GM23248 (cell line): ENCODE data around the gene CNOT3. TPM values are rescaled to one million over a fixed set of nuclear protein-coding genes. Genes with fewer than 3 reads are reported as not detected.

ENCODE experiments used
- DNase-seq: peaks from one replicate; pipeline ENCODE4 v3.0.0-alpha.2; 2015
- H2AFZ ChIP-seq: fragments of 200-600 bp; sonication (generic); 2 replicates; pipeline ENCODE4 v1.6.1; 2016; ENCODE audit warnings: antibody characterized with exemption
- H3F3A ChIP-seq: fragments of 200-600 bp; sonication (generic); 2 replicates; pipeline ENCODE4 v1.6.1; 2016; ENCODE audit warnings: mild to moderate bottlenecking, antibody characterized with exemption, mixed run types; ENCODE audit not compliant: insufficient read depth
- H3K27ac ChIP-seq: fragments of 200-600 bp; sonication (generic); 2 replicates; pipeline ENCODE4 v1.5.1; 2016; ENCODE audit warnings: mild to moderate bottlenecking
- H3K27me3 ChIP-seq: fragments of 200-600 bp; sonication (generic); replicated peaks from 2 replicates; pipeline ENCODE4 v1.6.1; 2016; ENCODE audit warnings: mild to moderate bottlenecking; ENCODE audit not compliant: insufficient read depth
- H3K36me3 ChIP-seq: fragments of 200-600 bp; sonication (generic); 2 replicates; pipeline ENCODE4 v1.6.1; 2016; ENCODE audit warnings: low read depth, mild to moderate bottlenecking
- H3K4me1 ChIP-seq: fragments of 200-600 bp; sonication (generic); 2 replicates; pipeline ENCODE4 v1.6.1; 2016; ENCODE audit warnings: mild to moderate bottlenecking; ENCODE audit not compliant: insufficient read depth
- H3K4me2 ChIP-seq: fragments of 200-600 bp; sonication (generic); one replicate; pipeline ENCODE4 v1.6.1; 2016; ENCODE audit warnings: mild to moderate bottlenecking; ENCODE audit not compliant: unreplicated experiment
- H3K4me3 ChIP-seq: fragments of 200-600 bp; sonication (generic); 2 replicates; pipeline ENCODE4 v1.5.1; 2016; ENCODE audit warnings: mild to moderate bottlenecking
- H3K79me2 ChIP-seq: fragments of 200-600 bp; sonication (generic); 2 replicates; pipeline ENCODE4 v1.6.1; 2016; ENCODE audit warnings: mild to moderate bottlenecking; ENCODE audit not compliant: insufficient read depth
- H3K9ac ChIP-seq: fragments of 200-600 bp; sonication (generic); 2 replicates; pipeline ENCODE4 v1.6.1; 2016; ENCODE audit warnings: mild to moderate bottlenecking
- H3K9me2 ChIP-seq: fragments of 200-600 bp; sonication (generic); 2 replicates; pipeline ENCODE4 v1.6.1; 2016; ENCODE audit warnings: mixed run types, mild to moderate bottlenecking, moderate library complexity; ENCODE audit not compliant: insufficient read depth
- H3K9me3 ChIP-seq: fragments of 200-600 bp; sonication (generic); one replicate; pipeline ENCODE4 v1.6.1; 2017; ENCODE audit warnings: low read depth
- H4K20me1 ChIP-seq: fragments of 200-600 bp; sonication (generic); 2 replicates; pipeline ENCODE4 v1.6.0; 2016; ENCODE audit not compliant: insufficient read depth
- EZH2 ChIP-seq: fragments of 200-600 bp; sonication (generic); IDR thresholded peaks from 2 replicates; pipeline ENCODE4 v1.6.1; 2018; ENCODE audit warnings: antibody characterized with exemption, mild to moderate bottlenecking; ENCODE audit not compliant: insufficient read depth, poor library complexity, severe bottlenecking
- EZH2phosphoT487 ChIP-seq: fragments of 200-600 bp; sonication (generic); IDR thresholded peaks from 2 replicates; pipeline ENCODE4 v1.6.1; 2018; ENCODE audit warnings: antibody characterized with exemption, moderate library complexity, mild to moderate bottlenecking, low read depth; ENCODE audit not compliant: insufficient read depth
- WGBS, 2 experiments: methylation state at CpG; one replicate each; pipeline ENCODE4 v1.1.6; 2015 to 2017; ENCODE audit warnings: low lambda C conversion rate in 2 of 2, low coverage in 1 of 2; ENCODE audit errors: missing lambda C conversion rate in 2 of 2; 5-methylcytosine and 5-hydroxymethylcytosine counted together
- in situ Hi-C: fragments of 300-500 bp; cut with MboI; formaldehyde crosslinking; loops from 2 replicates; pipeline ENCODE4 v1.15.0; 2020
- polyA plus RNA-seq: library from polyadenylated mRNA; unstranded; fragments of >200 nt; fragmentation: Nextera tagmentation; extraction: Ambion mirVana; gene quantifications from 2 replicates; pipeline ENCODE4 v1.2.1, GENCODE V29; 2016
- total RNA-seq: library from RNA; depleted of rRNA; stranded (reverse); fragments of >200 nt; shearing (Covaris generic); gene quantifications from 2 replicates; pipeline ENCODE4 v1.2.3, GENCODE V29; 2014

Gene CNOT3
- total and polyA plus RNA-seq, 2 experiments from 2014 or later, result 8.9 to 19.4 TPM

GRCh38 chr19:54125713-54126112 is 11.8 kb upstream of the CNOT3 start:
- no peak overlapping the region for H2AFZ ChIP-seq
- no peaks in the 10 kb centered on the region for H3K9me2 ChIP-seq
- no peak overlapping the region for H3K4me2 ChIP-seq
- no peak overlapping the region for H3K27ac ChIP-seq
- no peaks in the 10 kb centered on the region for H3K36me3 ChIP-seq
- in situ Hi-C loops, result no loop called here
- no peak overlapping the region for H3K4me3 ChIP-seq
- no peaks in the 10 kb centered on the region for H3K9me3 ChIP-seq
- no peaks in the 10 kb centered on the region for H3K27me3 ChIP-seq
- TF ChIP-seq EZH2 (no peak), EZH2phosphoT487 (no peak)
- DNase-seq, result no peak
- no peaks in the 10 kb centered on the region for H3K4me1 ChIP-seq
- H3K79me2 ChIP-seq, result no peaks in the 10 kb centered on the region
- no peaks in the 10 kb centered on the region for H4K20me1 ChIP-seq
- 87 to 88% methylated on average over 9 of the region's 9 CpGs for WGBS, 2 experiments
- H3F3A ChIP-seq, result no peaks in the 10 kb centered on the region
- no peak overlapping the region for H3K9ac ChIP-seq

GRCh38 chr19:54127688-54128440 is 9.7 kb upstream of the CNOT3 start:
- H3K9me3 ChIP-seq, result no peaks in the 10 kb centered on the region
- no peaks in the 10 kb centered on the region for H3K4me1 ChIP-seq
- no peak overlapping the region for H3K4me2 ChIP-seq
- no peaks in the 10 kb centered on the region for H3K27me3 ChIP-seq
- no peak overlapping the region for H3K4me3 ChIP-seq
- no peaks in the 10 kb centered on the region for H3K9me2 ChIP-seq
- TF ChIP-seq EZH2phosphoT487 (no peak), EZH2 (no peak)
- no peak overlapping the region for H3K9ac ChIP-seq
- H2AFZ ChIP-seq, result no peak overlapping the region
- no peak for DNase-seq
- H4K20me1 ChIP-seq, result no peaks in the 10 kb centered on the region
- H3K27ac ChIP-seq, result no peak overlapping the region
- no peaks in the 10 kb centered on the region for H3K79me2 ChIP-seq
- WGBS, 2 experiments, result 93 to 94% methylated on average over 25 to 44 of the region's 44 CpGs
- no peaks in the 10 kb centered on the region for H3F3A ChIP-seq
- no peaks in the 10 kb centered on the region; the same call in 1 of the 2 replicates for H3K36me3 ChIP-seq
- in situ Hi-C loops, result no loop called here

GRCh38 chr19:54128441-54128725 is 9.2 kb upstream of the CNOT3 start:
- H3K27me3 ChIP-seq, result no peaks in the 10 kb centered on the region
- H3K9me3 ChIP-seq, result no peaks in the 10 kb centered on the region
- no peaks in the 10 kb centered on the region for H3K79me2 ChIP-seq
- H3K9ac ChIP-seq, result no peak overlapping the region
- no peak for TF ChIP-seq EZH2phosphoT487
- TF ChIP-seq EZH2, result no peak
- 91 to 97% methylated on average over 8 to 20 of the region's 20 CpGs for WGBS, 2 experiments
- no peak overlapping the region for H3K4me3 ChIP-seq
- H2AFZ ChIP-seq, result no peak overlapping the region
- in situ Hi-C loops, result no loop called here
- H3K36me3 ChIP-seq, result no peaks in the 10 kb centered on the region; the same call in 1 of the 2 replicates
- no peak overlapping the region for H3K4me2 ChIP-seq
- H3F3A ChIP-seq, result no peaks in the 10 kb centered on the region
- no peaks in the 10 kb centered on the region for H3K4me1 ChIP-seq
- no peak overlapping the region for H3K27ac ChIP-seq
- H4K20me1 ChIP-seq, result no peaks in the 10 kb centered on the region
- no peak for DNase-seq
- H3K9me2 ChIP-seq, result no peaks in the 10 kb centered on the region

- in situ Hi-C loops, result no loop called here
- no peak for DNase-seq
- H3K36me3 ChIP-seq, result no peaks in the 10 kb centered on the region; the same call in 1 of the 2 replicates
- no peaks in the 10 kb centered on the region for H3K9me3 ChIP-seq
- no peak for TF ChIP-seq EZH2
- TF ChIP-seq EZH2phosphoT487, result no peak
- no peak overlapping the region for H3K27ac ChIP-seq
- no peak overlapping the region for H2AFZ ChIP-seq
- H3K9me2 ChIP-seq, result no peaks in the 10 kb centered on the region
- H4K20me1 ChIP-seq, result no peaks in the 10 kb centered on the region
- no peaks in the 10 kb centered on the region for H3K27me3 ChIP-seq
- WGBS, 2 experiments, result 93% methylated on average over 27 to 41 of the region's 41 CpGs
- no peak overlapping the region for H3K4me3 ChIP-seq
- no peak overlapping the region for H3K4me2 ChIP-seq
- H3K9ac ChIP-seq, result no peak overlapping the region
- no peaks in the 10 kb centered on the region for H3K79me2 ChIP-seq
- H3K4me1 ChIP-seq, result no peaks in the 10 kb centered on the region
- no peaks in the 10 kb centered on the region for H3F3A ChIP-seq
Observed at GRCh38 chr19:54128796-54129616, 8.6 kb upstream of the CNOT3 start.
